ENCODE results near the gene RBSN. TPM values are rescaled to one million over a fixed set of nuclear protein-coding genes. Genes with fewer than 3 reads are reported as not detected.
"Not testable (repeated sequence)": the region's sequence is repeated elsewhere in the genome, so short reads cannot be mapped to it uniquely, and the experiment has no call there.

Gene RBSN
- 10 to 100 TPM; 17.6 to 22.2 (median 19.3) TPM for total RNA-seq (2021; fragmentation: NEBNext Ultra II Directional; extraction: Animal tissue kit (Norgen Biotek cat#: 25700))
- long read RNA-seq, partial matches to known transcripts, result 10 of 14 reads
- long read RNA-seq, other reads (novel, unspliced or antisense), result 2 of 14 reads

GRCh38 chr3:15098503-15099363, at the start of gene RBSN:
Gene RBSN, minus strand, starts transcription at chr3:15099148. Its CDS starts 3,028 bp downstream, at chr3:15096120.
- H3K4me3 Mint-ChIP-seq, result peak within 1 kb of the TSS; percentile 97
- no peaks in the 10 kb centered on the region for H3K9me3 Mint-ChIP-seq
- DNase-seq, result peak; percentile 95
- TF ChIP-seq CTCF (IDR thresholded peaks at IDR 0.05), result no peak
- H3K27me3 Mint-ChIP-seq (ENCODE audit: insufficient read depth), result no peaks in the 10 kb centered on the region; the same call in 1 of the 2 replicates
- H3K27ac Mint-ChIP-seq, result peak within 1 kb of the TSS; percentile 92
- peaks cover 27% of the 10 kb centered on the region for H3K4me1 Mint-ChIP-seq (ENCODE audit: low read depth)
- peaks cover 10% of the 10 kb centered on the region for H3K36me3 Mint-ChIP-seq (ENCODE audit: low read depth)

GRCh38 chr3:15148614-15149013, 49.7 kb upstream of the RBSN start:
- no peak for TF ChIP-seq CTCF (IDR thresholded peaks at IDR 0.05)
- Mint-ChIP-seq H3K9me3 (no peaks in the 10 kb centered on the region), H3K27me3 (ENCODE audit: insufficient read depth) (peaks cover 15% of the 10 kb centered on the region), H3K4me1 (ENCODE audit: low read depth) (no peaks in the 10 kb centered on the region), H3K36me3 (ENCODE audit: low read depth) (no peaks in the 10 kb centered on the region), H3K27ac (no peak overlapping the region), H3K4me3 (no peak overlapping the region)
- no peak for DNase-seq

DNA sequence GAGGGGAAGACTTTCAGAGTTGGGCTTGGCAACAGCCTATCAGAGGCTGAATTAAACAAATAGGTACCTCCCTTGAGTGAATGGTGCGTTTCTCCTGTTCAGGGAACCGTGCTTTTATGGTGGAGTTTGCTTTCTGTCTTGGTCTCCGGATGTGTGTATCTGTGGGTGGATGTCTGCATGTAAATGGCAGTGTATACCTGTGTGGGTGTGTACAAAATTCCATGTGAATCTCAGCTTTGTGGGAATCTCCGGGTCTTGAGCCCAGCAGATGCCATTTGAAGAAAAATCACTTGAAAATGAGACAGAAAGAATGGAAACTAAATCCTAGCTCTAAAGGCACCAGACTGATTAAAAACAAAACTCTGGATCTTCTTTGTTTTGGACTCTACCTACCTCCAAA, 37.9 kb upstream of the RBSN start:
- peaks cover 22% of the 10 kb centered on the region for H3K27me3 Mint-ChIP-seq (ENCODE audit: insufficient read depth)
- not testable (repeated sequence) for H3K36me3 Mint-ChIP-seq (ENCODE audit: low read depth); H3K4me1 Mint-ChIP-seq (ENCODE audit: low read depth); H3K9me3 Mint-ChIP-seq; DNase-seq; H3K4me3 Mint-ChIP-seq; H3K27ac Mint-ChIP-seq

- not testable (repeated sequence) for H3K9me3 Mint-ChIP-seq; H3K4me1 Mint-ChIP-seq (ENCODE audit: low read depth); H3K4me3 Mint-ChIP-seq; DNase-seq; H3K36me3 Mint-ChIP-seq (ENCODE audit: low read depth); H3K27ac Mint-ChIP-seq
- H3K27me3 Mint-ChIP-seq (ENCODE audit: insufficient read depth), result peaks cover 22% of the 10 kb centered on the region
Observed at GRCh38 chr3:15134968-15135367, 36.0 kb upstream of the RBSN start.

GRCh38 chr3:15128403-15128802, 29.5 kb upstream of the RBSN start:
- TF ChIP-seq CTCF (IDR thresholded peaks at IDR 0.05), result peak; percentile 43
- H3K27ac Mint-ChIP-seq; H3K9me3 Mint-ChIP-seq; H3K36me3 Mint-ChIP-seq (ENCODE audit: low read depth); DNase-seq; H3K4me1 Mint-ChIP-seq (ENCODE audit: low read depth); H3K4me3 Mint-ChIP-seq: not testable (repeated sequence)
- peaks cover 18% of the 10 kb centered on the region for H3K27me3 Mint-ChIP-seq (ENCODE audit: insufficient read depth)

- not testable (repeated sequence) for DNase-seq; H3K4me1 Mint-ChIP-seq (ENCODE audit: low read depth); H3K9me3 Mint-ChIP-seq; H3K27ac Mint-ChIP-seq; H3K4me3 Mint-ChIP-seq; H3K36me3 Mint-ChIP-seq (ENCODE audit: low read depth)
- peaks cover 14% of the 10 kb centered on the region for H3K27me3 Mint-ChIP-seq (ENCODE audit: insufficient read depth)
Observed at GRCh38 chr3:15126975-15127374, 28.0 kb upstream of the RBSN start.

DNA sequence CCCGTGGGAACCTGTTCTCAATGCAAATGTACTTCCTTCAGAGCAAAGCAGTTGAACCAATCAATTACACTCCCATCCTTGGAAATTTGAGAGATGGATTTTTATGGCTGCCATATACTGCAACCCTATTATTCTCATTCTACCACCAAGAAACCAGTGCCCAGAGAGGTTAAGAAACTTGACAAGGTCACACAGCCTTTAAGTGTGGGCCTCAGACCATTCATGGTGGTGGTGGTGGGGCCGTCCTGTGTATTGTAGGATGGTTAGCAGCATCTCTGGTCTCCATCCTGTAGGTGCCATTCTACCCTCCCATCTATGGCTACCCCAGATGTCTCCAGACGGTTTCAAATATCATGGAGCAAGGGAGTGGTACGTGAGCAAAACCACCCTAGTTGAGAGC, 23.4 kb upstream of the RBSN start:
- Mint-ChIP-seq H3K36me3 (ENCODE audit: low read depth) (no peaks in the 10 kb centered on the region), H3K4me1 (ENCODE audit: low read depth) (no peaks in the 10 kb centered on the region), H3K27ac (no peak overlapping the region), H3K4me3 (no peak overlapping the region), H3K9me3 (no peaks in the 10 kb centered on the region), H3K27me3 (ENCODE audit: insufficient read depth) (peaks cover 16% of the 10 kb centered on the region)
- DNase-seq, result no peak
- TF ChIP-seq CTCF (IDR thresholded peaks at IDR 0.05), result no peak

All from HFFc6 (cell line).